HG03558 (cell line): ENCODE results near the gene TRMT112.
"Not testable (repeated sequence)": the region's sequence is repeated elsewhere in the genome, so short reads cannot be mapped to it uniquely, and the experiment has no call there.

Experiments
- ATAC-seq: cut with Tn5 transposase; IDR thresholded peaks from one replicate; pipeline ENCODE4 v1.9.1; 2021; ENCODE audit warnings: moderate number of reproducible peaks; ENCODE audit not compliant: unreplicated experiment; ENCODE audit errors: extremely low read depth

The TRMT112 gene

DNA sequence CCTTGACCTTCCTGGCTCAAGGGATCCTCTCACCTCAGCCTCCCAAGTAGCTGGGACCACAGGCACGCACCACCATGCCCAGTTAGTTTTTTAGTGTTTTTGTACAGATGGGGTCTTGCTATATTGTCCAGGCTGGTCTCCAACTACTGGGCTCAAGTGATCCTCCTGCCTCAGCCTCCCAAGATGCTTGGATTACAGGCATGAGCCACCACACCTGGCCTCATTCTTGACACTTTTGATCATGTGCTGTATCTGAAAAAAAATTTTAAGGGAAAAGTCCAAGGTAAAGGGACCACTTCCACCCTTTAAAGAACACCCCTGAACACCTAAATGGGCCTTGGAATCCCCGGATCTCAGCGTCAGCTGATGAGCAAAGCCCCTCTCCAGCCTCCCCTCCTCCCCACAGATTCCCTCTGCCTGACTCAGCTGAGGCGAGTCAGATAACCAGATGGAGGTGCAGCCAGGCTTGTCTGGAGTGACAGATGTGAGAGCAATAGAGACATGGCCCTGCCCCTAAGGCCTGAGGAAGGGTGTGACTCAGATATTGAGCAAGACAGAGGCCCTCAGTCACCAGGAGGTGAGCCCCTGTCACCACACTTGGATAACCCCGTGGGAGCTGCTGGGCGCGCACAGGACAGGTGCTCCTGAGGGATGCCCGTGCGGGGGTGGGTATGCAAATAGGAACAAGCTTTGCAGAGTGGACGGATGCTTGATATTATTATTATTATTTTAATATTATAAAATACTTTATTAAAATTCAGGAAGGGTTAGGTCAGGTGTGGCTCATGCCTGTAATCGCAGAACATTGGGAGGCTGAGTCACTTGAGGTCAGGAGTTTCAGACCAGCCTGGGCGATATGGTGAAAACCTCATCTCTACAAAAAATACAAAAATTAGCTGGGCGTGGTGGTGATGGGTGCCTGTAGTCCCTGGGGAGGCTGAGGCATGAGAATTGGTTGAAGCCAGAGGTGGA, 17.7 kb upstream of the TRMT112 start:
- ATAC-seq, result peak; percentile 40

DNA sequence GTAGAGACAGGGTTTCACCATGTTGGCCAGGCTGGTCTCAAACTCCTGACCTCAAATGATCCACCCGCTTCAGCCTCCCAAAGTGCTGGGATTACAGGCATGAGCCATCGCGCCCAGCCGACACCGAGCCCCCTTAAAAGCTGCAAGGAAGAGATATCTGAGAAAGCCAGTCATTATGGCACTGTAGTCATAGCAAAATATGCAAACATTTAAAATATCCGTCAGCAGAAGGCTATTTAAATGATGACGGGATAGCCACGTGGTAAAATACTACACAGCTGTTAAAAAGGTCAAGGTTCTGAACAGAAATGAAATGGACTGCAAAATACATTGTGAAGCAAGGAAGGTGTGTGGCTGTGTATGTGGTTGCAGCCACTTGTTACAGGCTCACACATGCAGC, 16.2 kb upstream of the TRMT112 start:
- ATAC-seq, result no peak

GRCh38 chr11:64331569-64332371, 14.4 kb upstream of the TRMT112 start:
- ATAC-seq, result peak; percentile 50

- no peak for ATAC-seq
These were observed 13.5 kb upstream of the TRMT112 start for GRCh38 chr11:64330888-64331287.

DNA sequence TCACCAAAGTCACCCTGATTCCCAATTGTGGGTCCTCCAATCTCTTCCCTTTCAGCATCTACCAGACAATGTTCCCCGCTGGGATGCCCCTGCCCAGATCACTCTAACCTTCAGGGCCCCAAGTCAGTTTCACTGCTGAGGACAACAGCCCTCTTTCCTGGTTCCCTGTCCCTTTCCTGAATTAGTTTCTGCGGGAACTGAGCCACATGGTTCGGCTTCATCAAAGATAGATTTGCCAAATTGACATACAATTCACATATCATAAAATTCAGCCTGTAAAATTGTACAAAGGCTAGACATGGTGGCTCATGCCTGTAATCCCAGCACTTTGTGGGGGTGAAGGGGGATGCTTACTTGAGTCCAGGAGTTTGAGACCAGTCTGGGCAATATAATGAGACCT, 10.6 kb upstream of the TRMT112 start:
- no peak for ATAC-seq

DNA sequence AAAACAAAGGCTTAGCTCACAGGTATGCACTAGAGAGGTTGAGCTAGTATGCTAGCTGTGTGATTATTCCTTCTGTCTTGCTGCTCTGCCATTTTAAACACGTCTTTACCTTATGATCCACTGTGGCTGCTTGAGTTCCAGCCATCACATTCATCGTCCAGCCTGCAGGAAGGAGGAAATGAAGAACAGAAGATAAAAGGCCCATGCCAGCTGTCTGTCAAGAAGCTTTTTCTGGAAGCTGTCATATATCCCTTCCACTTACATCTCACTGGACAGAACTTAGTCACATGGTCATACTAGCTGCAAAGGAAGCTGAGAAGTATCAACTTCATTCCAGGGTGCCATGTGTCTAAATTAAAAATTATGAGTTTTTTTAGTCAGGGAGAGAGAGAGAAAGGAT, 10.0 kb upstream of the TRMT112 start:
- no peak for ATAC-seq

DNA sequence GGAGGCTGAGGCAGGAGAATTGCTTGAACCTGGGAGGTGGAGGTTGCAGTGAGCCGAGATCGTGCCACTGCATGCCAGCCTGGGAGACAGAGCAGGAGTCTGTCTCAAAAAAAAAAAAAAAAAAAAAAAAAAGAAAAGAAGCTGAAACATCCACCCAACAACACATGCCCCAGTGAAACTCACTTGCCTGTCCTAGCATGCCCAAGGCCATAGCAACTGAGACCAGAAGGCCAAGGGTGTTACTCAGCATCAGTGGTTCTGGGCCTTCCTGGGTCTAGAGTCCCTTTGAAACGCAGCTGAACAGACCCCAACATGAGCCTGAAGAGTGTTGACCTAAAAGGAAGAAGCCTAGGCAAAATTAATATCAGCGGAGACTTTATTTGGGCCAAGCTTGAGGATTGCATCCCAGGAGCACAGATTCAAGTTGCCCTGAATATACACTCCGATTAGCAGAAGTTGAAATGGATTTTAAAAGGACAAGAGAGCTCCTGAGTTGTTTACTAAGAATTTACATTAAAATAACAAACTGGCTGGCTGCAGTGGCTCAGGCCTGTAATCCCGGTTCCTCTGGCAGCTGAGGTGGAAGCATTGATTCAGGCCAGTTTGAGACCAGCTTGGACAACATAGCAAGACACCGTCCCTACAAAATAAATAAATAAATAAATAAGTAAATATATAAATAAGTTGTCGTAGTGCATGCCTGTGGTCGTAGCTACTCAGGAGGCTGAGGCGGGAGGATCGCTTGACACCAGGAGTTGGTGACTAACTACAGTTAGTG, 7.5 kb upstream of the TRMT112 start:
- no peak for ATAC-seq

GRCh38 chr11:64323984-64324383, 6.6 kb upstream of the TRMT112 start:
- not testable (repeated sequence) for ATAC-seq

GRCh38 chr11:64323373-64323772, 6.0 kb upstream of the TRMT112 start:
- ATAC-seq, result no peak

GRCh38 chr11:64322925-64323260, 5.5 kb upstream of the TRMT112 start:
- ATAC-seq, result no peak

GRCh38 chr11:64321533-64321932, 4.2 kb upstream of the TRMT112 start:
- no peak for ATAC-seq

DNA sequence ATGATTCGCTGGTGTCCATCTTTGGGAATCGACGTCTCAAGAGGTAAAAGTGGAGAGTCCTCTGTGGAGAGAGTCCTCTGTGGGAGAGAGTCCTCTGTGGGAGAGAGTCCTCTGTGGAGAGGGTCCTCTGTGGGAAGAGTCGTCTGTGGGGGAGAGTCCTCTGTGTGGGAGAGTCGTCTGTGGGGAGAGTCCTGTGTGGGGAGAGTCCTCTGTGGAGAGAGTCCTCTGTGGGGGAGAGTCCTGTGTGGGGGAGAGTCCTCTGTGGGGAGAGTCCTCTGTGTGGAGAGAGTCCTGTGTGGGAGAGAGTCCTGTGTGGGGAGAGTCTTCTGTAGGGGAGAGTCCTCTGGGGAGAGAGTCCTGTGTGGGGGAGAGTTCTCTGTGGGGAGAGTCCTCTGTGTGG, 3.7 kb upstream of the TRMT112 start:
- ATAC-seq, result no peak

DNA sequence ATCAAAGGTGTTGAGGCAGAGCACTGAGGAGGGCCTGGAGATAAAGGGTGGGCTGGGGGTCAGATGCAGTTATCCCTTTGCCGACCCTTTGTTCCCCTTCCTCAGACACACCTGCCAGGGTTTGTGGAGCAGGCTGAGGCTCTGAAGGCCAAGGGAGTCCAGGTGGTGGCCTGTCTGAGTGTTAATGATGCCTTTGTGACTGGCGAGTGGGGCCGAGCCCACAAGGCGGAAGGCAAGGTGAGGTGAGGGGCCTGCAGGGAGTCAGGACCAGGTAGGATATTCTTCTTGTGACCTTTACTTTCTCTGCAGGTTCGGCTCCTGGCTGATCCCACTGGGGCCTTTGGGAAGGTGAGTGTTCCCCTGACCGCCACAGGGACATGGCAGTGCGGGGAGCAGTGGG, 3.2 kb upstream of the TRMT112 start:
- no peak for ATAC-seq

DNA sequence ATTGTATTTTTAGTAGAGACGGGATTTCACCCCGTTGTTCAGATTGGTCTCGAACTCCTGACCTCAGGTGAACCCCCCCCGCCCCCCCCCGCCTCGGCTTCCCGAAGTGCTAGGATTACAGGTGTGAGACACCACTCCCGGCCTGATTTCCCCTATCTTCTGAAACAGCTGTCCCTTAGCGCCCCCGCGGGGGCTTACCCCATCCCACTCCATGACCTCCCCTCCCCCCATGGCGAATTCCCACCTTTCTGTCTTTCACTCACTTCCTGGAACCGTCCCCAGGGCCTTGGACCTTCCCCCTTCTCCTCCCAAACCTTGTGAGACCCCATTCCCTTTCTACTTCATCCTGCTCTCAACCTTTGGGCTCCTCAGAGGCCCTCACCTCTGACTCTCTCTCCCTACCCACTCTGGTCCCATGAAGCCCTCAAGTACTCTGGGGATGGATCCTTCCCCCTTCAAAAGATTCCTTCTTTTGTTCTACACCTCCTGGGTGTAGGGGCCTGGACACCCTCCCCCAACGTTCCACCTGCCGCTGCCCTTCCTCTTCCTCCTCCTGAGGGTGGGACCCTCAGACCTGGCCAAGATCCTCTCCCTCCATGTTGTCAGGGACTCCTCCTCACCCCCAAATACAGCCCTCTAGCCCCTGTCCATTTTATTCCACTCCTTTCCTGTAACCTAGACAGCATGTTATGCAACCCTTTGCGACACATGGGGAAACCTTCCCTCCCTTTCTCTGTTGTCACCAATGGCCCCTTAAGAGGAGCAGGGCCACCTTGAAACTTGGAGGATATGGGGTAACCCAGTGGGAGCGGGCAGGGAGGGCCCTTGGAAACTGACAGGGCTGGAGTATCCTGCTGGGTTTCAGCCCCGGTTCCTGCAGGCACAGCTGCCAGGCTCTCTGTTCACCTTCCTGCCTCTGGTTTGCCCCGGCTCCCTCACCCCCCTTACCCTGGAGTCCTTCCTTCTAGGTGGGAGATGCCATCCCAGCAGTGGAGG, 1.7 kb upstream of the TRMT112 start:
- no peak for ATAC-seq

DNA sequence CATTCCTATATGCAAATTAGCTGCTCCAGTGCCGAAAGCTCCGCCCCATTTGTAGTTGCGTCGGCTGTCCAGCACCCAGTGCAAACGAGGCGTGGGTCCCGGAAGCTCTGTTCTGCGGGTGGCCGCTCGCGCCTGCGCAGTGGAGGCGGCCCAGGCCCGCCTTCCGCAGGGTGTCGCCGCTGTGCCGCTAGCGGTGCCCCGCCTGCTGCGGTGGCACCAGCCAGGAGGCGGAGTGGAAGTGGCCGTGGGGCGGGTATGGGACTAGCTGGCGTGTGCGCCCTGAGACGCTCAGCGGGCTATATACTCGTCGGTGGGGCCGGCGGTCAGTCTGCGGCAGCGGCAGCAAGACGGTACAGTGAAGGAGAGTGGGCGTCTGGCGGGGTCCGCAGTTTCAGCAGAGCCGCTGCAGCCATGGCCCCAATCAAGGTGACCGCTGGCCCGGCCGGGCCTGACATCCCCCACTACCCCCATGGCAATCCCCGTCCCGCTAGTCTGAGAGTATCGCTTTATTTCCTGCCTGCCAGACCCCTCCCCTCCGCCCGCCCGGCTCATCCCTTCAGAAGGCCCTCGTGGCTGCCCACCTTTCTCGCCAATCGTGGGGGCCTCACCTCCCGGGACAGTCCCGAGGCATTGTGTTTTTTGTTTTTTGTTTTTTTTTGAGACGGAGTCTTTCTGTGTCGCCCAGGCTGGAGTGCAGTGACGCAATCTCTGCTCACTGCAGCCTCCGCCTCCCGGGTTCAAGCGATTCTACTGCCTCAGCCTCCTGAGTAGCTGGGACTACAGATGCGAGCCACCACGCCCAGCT, 804 bp upstream of the TRMT112 start, which contains the start of gene PRDX5:
TSS of gene PRDX5 (plus strand) at position 161 of the 805 bp plus-strand sequence. CDS start at position 256, 95 bp downstream.
- ATAC-seq, result peak; percentile 56

DNA sequence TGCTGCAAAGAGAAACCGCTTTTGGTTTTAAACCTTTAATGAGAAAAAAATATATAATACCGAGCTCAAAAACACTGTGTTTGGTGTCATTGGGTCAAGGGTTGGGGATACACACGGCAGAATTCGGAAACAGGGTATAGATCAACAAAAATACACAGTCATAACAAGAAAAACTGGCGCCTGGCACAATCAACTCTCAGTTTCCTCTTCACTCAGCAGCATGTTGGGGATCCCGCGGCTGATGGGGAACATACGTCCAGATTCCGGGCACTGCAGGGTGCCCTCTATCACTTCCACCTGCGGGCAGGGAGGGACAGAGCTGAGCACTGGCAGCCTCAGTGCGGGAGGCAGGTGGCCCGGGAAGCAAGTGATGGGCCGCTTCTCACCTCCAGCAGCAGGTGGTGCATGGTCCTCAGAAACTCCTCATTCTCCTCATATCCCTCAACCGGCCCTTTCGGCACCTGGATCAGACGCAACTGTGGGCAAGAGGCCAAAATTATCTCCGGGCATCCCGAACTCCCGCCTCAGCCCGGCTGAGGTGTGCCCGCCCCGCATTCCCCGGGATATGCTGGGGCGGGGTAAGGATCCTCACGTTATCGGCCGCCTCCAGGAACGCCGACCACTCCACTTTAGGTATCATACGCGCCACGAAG, 561 bp downstream of the TRMT112 start:
- no peak for ATAC-seq

- not testable (repeated sequence) for ATAC-seq
These were observed 1.5 kb downstream of the TRMT112 start for GRCh38 chr11:64315667-64316526.
